ENCODE results near the gene COL9A3. TPM values are rescaled to one million over a fixed set of nuclear protein-coding genes. Genes with fewer than 3 reads are reported as not detected.

The COL9A3 gene
- total RNA-seq, 1 experiment from 2014 or later: 150 TPM

GRCh38 chr20:62834967-62835730, 18.3 kb downstream of the COL9A3 start:
- no peaks in the 10 kb centered on the region for H4K20me1 ChIP-seq (ENCODE audit: control insufficient read depth, insufficient read depth, insufficient read length)
- no peak overlapping the region for H3K23ac ChIP-seq (ENCODE audit: insufficient read length, low read depth, low read length)
- H3K4me1 ChIP-seq (ENCODE audit: insufficient read depth, low read length): peaks cover 2% of the 10 kb centered on the region; the same call in 1 of the 2 replicates
- no peak overlapping the region for H3K4me3 Mint-ChIP-seq
- no peak overlapping the region for H3K4me2 ChIP-seq (ENCODE audit: insufficient read depth, insufficient read length, low read length)
- H2BK12ac ChIP-seq (ENCODE audit: insufficient read length, low read depth, low read length): no peak overlapping the region
- H3K9me3 Mint-ChIP-seq: 0 out of 5 replicates have a peak, but pooled peaks cover 0 to 3% of the 10 kb centered on the region in 2 experiments
- no peak overlapping the region for H2AFZ ChIP-seq (ENCODE audit: low read length)
- no peak overlapping the region for H3K14ac ChIP-seq (ENCODE audit: insufficient read depth, low read length)
- no peak for DNase-seq
- H4K8ac ChIP-seq (replicated peaks; ENCODE audit: insufficient read length, low read depth, low read length): no peak overlapping the region
- no peak overlapping the region for H2BK20ac ChIP-seq (ENCODE audit: low read depth, low read length, poor library complexity, severe bottlenecking)
- no peak overlapping the region for H3K9ac ChIP-seq (ENCODE audit: extremely low read depth, insufficient read length, low read length)
- WGBS (ENCODE audit: extremely low coverage, insufficient read length, low lambda C conversion rate): no CpG with 5 or more reads among the region's 24 CpGs
- peaks cover 12 to 29% of the 10 kb centered on the region in 2 experiments for H3K4me1 Mint-ChIP-seq
- no peak overlapping the region for H4K5ac ChIP-seq (ENCODE audit: insufficient read length, low read depth, low read length)
- no peak overlapping the region for H3K18ac ChIP-seq (ENCODE audit: insufficient read length, low read depth, low read length)
- H2AK5ac ChIP-seq (ENCODE audit: insufficient read length, low read length): no peak overlapping the region
- H3K36me3 Mint-ChIP-seq (ENCODE audit: insufficient read depth in 1 of 3, low read depth in 3 of 3): peaks cover 2 to 68% (median 49%) of the 10 kb centered on the region in 3 experiments; a peak in 5 of 7 replicates
- H2BK120ac ChIP-seq (ENCODE audit: low read depth, low read length, poor library complexity, severe bottlenecking): no peak overlapping the region
- H2BK15ac ChIP-seq (ENCODE audit: low read depth, low read length): no peak overlapping the region
- H3K4ac ChIP-seq (ENCODE audit: low read depth, low read length): no peak overlapping the region
- no peaks in the 10 kb centered on the region for H3K27me3 ChIP-seq (ENCODE audit: insufficient read depth, low read length)
- no peaks in the 10 kb centered on the region for H3K23me2 ChIP-seq (ENCODE audit: insufficient read length, low read depth, low read length, poor library complexity, severe bottlenecking)
- no peak overlapping the region for H4K91ac ChIP-seq (ENCODE audit: insufficient read length, low read depth, low read length)
- no peaks in the 10 kb centered on the region for H3K79me1 ChIP-seq (ENCODE audit: insufficient read depth, low read depth, low read length, poor library complexity, severe bottlenecking)
- no peak overlapping the region for H3K27ac ChIP-seq (ENCODE audit: insufficient read length, low read depth, low read length)
- H3K27me3 Mint-ChIP-seq (ENCODE audit: low read depth): no peaks in the 10 kb centered on the region
- no peaks in the 10 kb centered on the region for H3K9me3 ChIP-seq (ENCODE audit: control insufficient read depth, low read depth, low read length)
- no peak for TF ChIP-seq CTCF (conservative IDR thresholded peaks at IDR 0.05)
- no peak overlapping the region for H3T11ph ChIP-seq (ENCODE audit: low read length)
- no peak overlapping the region for H2BK5ac ChIP-seq (ENCODE audit: insufficient read length, low read length)
- H3K56ac ChIP-seq (ENCODE audit: insufficient read length, low read depth, low read length): no peak overlapping the region
- H3K79me2 ChIP-seq (ENCODE audit: insufficient read depth, low read length): no peaks in the 10 kb centered on the region
- peak overlapping the region in 2 of 3 experiments; percentile 11 to 57; a peak in 3 of 7 replicates for H3K27ac Mint-ChIP-seq

Measured in H9 (cell line).